Measurements from ENCODE around the gene MRPL24. TPM values are rescaled to one million over a fixed set of nuclear protein-coding genes. Genes with fewer than 3 reads are reported as not detected.

The MRPL24 gene
- total and polyA plus RNA-seq, 2 of the 13 experiments (the other 11 are each of a cell fraction or from before 2014, with no cell fraction given): 38.1 to 42.9 TPM

GRCh38 chr1:156703741-156704140 is 37.1 kb downstream of the MRPL24 start:
- TF ChIP-seq ZNF441 (CRISPR knock-in tag; IDR thresholded peaks at IDR 0.05; ENCODE audit: borderline replicate concordance) (no peak), HNRNPLL (IDR thresholded peaks at IDR 0.05; ENCODE audit: low read depth, low read length, poor library complexity, severe bottlenecking) (no peak), ZNF280B (CRISPR knock-in tag; IDR thresholded peaks at IDR 0.05; ENCODE audit: borderline replicate concordance) (no peak), ZNF644 (CRISPR knock-in tag; IDR thresholded peaks at IDR 0.05; ENCODE audit: low read depth) (no peak), REXO4 (CRISPR knock-in tag; IDR thresholded peaks at IDR 0.05; ENCODE audit: borderline replicate concordance) (no peak), MLXIP (CRISPR knock-in tag; IDR thresholded peaks at IDR 0.05; ENCODE audit: borderline replicate concordance) (no peak)
- BruUV-seq (replicated peaks): no TSS peak
- ChIA-PET CTCF (ENCODE audit: low intra/inter-chr PET ratio, low total read pairs) (no interaction called here), POLR2A (interaction anchor here (1.4 kb wide), 1 partner anchor 25 kb away, joined by 3 read pairs; the partner anchor contains the start of genes ISG20L2 and METTL25B)
- H4K20me1 ChIP-seq (ENCODE audit: insufficient read depth, low read length): no peaks in the 10 kb centered on the region
- no peaks in the 10 kb centered on the region for H3K36me3 ChIP-seq (replicated peaks in 1 of 2; ENCODE audit: control insufficient read depth in 1 of 2, insufficient read depth in 2 of 2, low read length in 2 of 2)
- FAIRE-seq (no peak), DNase-seq (ENCODE audit: low spot score) (no peak), ATAC-seq (no peak)
- H3K9me3 ChIP-seq (ENCODE audit: low read length): no peaks in the 10 kb centered on the region
- WGBS (ENCODE audit: low lambda C conversion rate): 33% methylated on average over 1 of the region's 4 CpGs
- no peak overlapping the region for H3K4me3 ChIP-seq (replicated peaks in 1 of 3; ENCODE audit: insufficient read depth in 1 of 3, low read depth in 2 of 3, low read length in 3 of 3)
- H3K27ac ChIP-seq (ENCODE audit: extremely low read length, insufficient read depth, low read length): no peak overlapping the region
- H3K27me3 ChIP-seq (ENCODE audit: control insufficient read depth in 1 of 2, insufficient read depth in 2 of 2, low read length in 2 of 2): peaks cover 8 to 69% of the 10 kb centered on the region in 2 experiments
- H2AFZ ChIP-seq (ENCODE audit: low read length): no peak overlapping the region
- no peak overlapping the region for H3K9ac ChIP-seq (ENCODE audit: insufficient read depth, low read depth, low read length)
- H3K4me2 ChIP-seq (ENCODE audit: low read depth, low read length): no peak overlapping the region
- no peaks in the 10 kb centered on the region for H3K79me2 ChIP-seq (ENCODE audit: insufficient read depth, low read length)
- peaks cover 25% of the 10 kb centered on the region for H3K4me1 ChIP-seq (ENCODE audit: insufficient read depth, low read length)
- in situ Hi-C loops (cut with HindIII; ENCODE audit: extremely low pct_ligation_motif_present, low pct_unique_long_range_greater_than_20kb): no loop called here
- intact Hi-C loops (cut with micrococcal nuclease; ENCODE audit: unreplicated experiment): no loop called here

Data from HepG2 (cell line).